SU-DHL-6 (cell line): ENCODE results near the gene ZNF148.

Experiments
- EZH2phosphoT487 ChIP-seq: fragments of 200-600 bp; sonication (generic), shearing (Covaris generic); conservative IDR thresholded peaks from 2 replicates; pipeline ENCODE4 v1.6.1; 2018; ENCODE audit warnings: mild to moderate bottlenecking, antibody characterized with exemption, low read length, moderate library complexity, mixed read lengths
- TF ChIP-seq, protein P1 (sequence below): fragments of 200-600 bp; sonication (generic); IDR thresholded peaks from one replicate; pipeline ENCODE4 v1.5.1; 2017; ENCODE audit warnings: antibody characterized with exemption, mild to moderate bottlenecking, low read length, moderate library complexity; ENCODE audit not compliant: insufficient read depth, poor library complexity, severe bottlenecking

DNA sequence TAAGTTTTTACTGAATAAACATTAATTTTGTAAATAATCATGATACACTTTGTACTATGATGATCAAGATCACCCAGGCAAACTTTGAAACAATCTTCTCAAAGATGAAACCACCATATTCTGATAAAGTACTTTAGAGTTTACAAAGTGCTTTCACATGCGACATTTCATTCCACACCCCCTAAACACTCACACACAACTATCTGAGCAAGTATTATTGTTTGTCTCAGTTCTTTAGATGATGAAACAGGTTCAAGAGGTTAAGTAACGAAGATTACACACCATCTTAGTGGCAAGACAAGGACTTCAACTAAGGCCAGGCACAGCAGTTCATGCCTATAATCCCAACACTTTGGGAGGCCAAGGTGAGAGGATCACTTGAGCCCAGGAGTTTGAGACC lies 37.6 kb downstream of the ZNF148 start:
- TF ChIP-seq, protein P1, sequence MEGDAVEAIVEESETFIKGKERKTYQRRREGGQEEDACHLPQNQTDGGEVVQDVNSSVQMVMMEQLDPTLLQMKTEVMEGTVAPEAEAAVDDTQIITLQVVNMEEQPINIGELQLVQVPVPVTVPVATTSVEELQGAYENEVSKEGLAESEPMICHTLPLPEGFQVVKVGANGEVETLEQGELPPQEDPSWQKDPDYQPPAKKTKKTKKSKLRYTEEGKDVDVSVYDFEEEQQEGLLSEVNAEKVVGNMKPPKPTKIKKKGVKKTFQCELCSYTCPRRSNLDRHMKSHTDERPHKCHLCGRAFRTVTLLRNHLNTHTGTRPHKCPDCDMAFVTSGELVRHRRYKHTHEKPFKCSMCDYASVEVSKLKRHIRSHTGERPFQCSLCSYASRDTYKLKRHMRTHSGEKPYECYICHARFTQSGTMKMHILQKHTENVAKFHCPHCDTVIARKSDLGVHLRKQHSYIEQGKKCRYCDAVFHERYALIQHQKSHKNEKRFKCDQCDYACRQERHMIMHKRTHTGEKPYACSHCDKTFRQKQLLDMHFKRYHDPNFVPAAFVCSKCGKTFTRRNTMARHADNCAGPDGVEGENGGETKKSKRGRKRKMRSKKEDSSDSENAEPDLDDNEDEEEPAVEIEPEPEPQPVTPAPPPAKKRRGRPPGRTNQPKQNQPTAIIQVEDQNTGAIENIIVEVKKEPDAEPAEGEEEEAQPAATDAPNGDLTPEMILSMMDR = no peak
- TF ChIP-seq EZH2phosphoT487 = no peak
